Mesendoderm (in vitro differentiated cells): ENCODE data around the gene PARD6A.

Experiments used
- DNase-seq: peaks from one replicate; pipeline ENCODE4 v3.0.0; 2013
- H2AK5ac ChIP-seq: 2 replicates; pipeline ENCODE4 v1.6.1; 2013; ENCODE audit warnings: low read length, inconsistent platforms
- H2BK120ac ChIP-seq: 2 replicates; pipeline ENCODE4 v1.6.1; 2013; ENCODE audit warnings: low read depth, mild to moderate bottlenecking, low read length, moderate library complexity, mixed read lengths
- H2BK15ac ChIP-seq: replicated peaks from 2 replicates; pipeline ENCODE4 v1.6.1; 2013; ENCODE audit warnings: low read depth, mild to moderate bottlenecking, moderate library complexity
- H2BK5ac ChIP-seq: 2 replicates; pipeline ENCODE4 v1.6.1; 2013; ENCODE audit warnings: low read length, inconsistent platforms
- H3K18ac ChIP-seq: 2 replicates; pipeline ENCODE4 v1.6.1; 2013; ENCODE audit warnings: mild to moderate bottlenecking, low read length, mixed read lengths
- H3K23ac ChIP-seq: one replicate; pipeline ENCODE4 v1.6.1; 2013; ENCODE audit warnings: low read length
- H3K27ac ChIP-seq: 2 replicates; pipeline ENCODE4 v1.5.1; 2013; ENCODE audit warnings: low read depth, mild to moderate bottlenecking, inconsistent platforms, low read length, moderate library complexity
- H3K27me3 ChIP-seq: 2 replicates; pipeline ENCODE4 v1.6.1; 2013; ENCODE audit warnings: low read length, control low read depth, mild to moderate bottlenecking, inconsistent platforms; ENCODE audit not compliant: insufficient read depth, poor library complexity
- H3K36me3 ChIP-seq: 2 replicates; pipeline ENCODE4 v1.6.1; 2013; ENCODE audit warnings: low read length, inconsistent platforms; ENCODE audit not compliant: control insufficient read depth, insufficient read depth
- H3K4ac ChIP-seq: one replicate; pipeline ENCODE4 v1.6.1; 2013; ENCODE audit warnings: low read depth, mild to moderate bottlenecking, low read length, moderate library complexity
- H3K4me1 ChIP-seq: 2 replicates; pipeline ENCODE4 v1.6.1; 2013; ENCODE audit warnings: low read depth, low read length, inconsistent platforms; ENCODE audit not compliant: control insufficient read depth
- H3K4me2 ChIP-seq: 2 replicates; pipeline ENCODE4 v1.6.1; 2013; ENCODE audit warnings: low read length
- H3K4me3 ChIP-seq: 2 replicates; pipeline ENCODE4 v1.5.1; 2013; ENCODE audit warnings: mild to moderate bottlenecking, low read length
- H3K56ac ChIP-seq: one replicate; pipeline ENCODE4 v1.6.1; 2013; ENCODE audit warnings: low read length
- H3K79me1 ChIP-seq: 2 replicates; pipeline ENCODE4 v1.6.1; 2013; ENCODE audit warnings: low read length, inconsistent platforms
- H3K79me2 ChIP-seq: 2 replicates; pipeline ENCODE4 v1.6.1; 2013; ENCODE audit warnings: mild to moderate bottlenecking, low read length; ENCODE audit not compliant: control insufficient read depth, insufficient read depth
- H3K9ac ChIP-seq: 2 replicates; pipeline ENCODE4 v1.6.1; 2013; ENCODE audit warnings: low read length, inconsistent platforms
- H4K5ac ChIP-seq: one replicate; pipeline ENCODE4 v1.6.1; 2013; ENCODE audit warnings: low read length
- H4K8ac ChIP-seq: one replicate; pipeline ENCODE4 v1.6.1; 2013; ENCODE audit warnings: low read depth, mild to moderate bottlenecking, control low read depth, low read length, moderate library complexity
- WGBS: extraction: QIAGEN DNeasy Blood & Tissue Kit; methylation state at CpG from one replicate; pipeline ENCODE4 v1.1.7; 2013; ENCODE audit warnings: low lambda C conversion rate, missing lambda C conversion rate; ENCODE audit not compliant: insufficient coverage; ENCODE audit errors: extremely low coverage; 5-methylcytosine and 5-hydroxymethylcytosine counted together

PARD6A gene

GRCh38 chr16:67637625-67638024 is 23.1 kb upstream of the PARD6A start:
- no peaks in the 10 kb centered on the region for H3K4me1 ChIP-seq
- no peak overlapping the region for H3K4me2 ChIP-seq
- H3K4me3 ChIP-seq, result no peak overlapping the region
- H2AK5ac ChIP-seq, result no peak overlapping the region
- no peak overlapping the region for H3K27ac ChIP-seq
- H2BK15ac ChIP-seq, result no peak overlapping the region
- H3K18ac ChIP-seq, result no peak overlapping the region
- no peaks in the 10 kb centered on the region for H3K27me3 ChIP-seq
- no peak overlapping the region for H4K5ac ChIP-seq
- no peak overlapping the region for H2BK120ac ChIP-seq
- no CpG with 5 or more reads among the region's 12 CpGs for WGBS
- no peaks in the 10 kb centered on the region for H3K79me2 ChIP-seq
- H4K8ac ChIP-seq, result no peak overlapping the region
- no peaks in the 10 kb centered on the region for H3K79me1 ChIP-seq
- peaks cover 6% of the 10 kb centered on the region for H3K36me3 ChIP-seq
- no peak overlapping the region for H2BK5ac ChIP-seq
- H3K23ac ChIP-seq, result no peak overlapping the region
- DNase-seq, result no peak
- H3K9ac ChIP-seq, result no peak overlapping the region
- H3K4ac ChIP-seq, result no peak overlapping the region
- no peak overlapping the region for H3K56ac ChIP-seq

- WGBS, result no CpG with 5 or more reads among the region's 10 CpGs
- H2BK15ac ChIP-seq, result no peak overlapping the region
- H3K36me3 ChIP-seq, result peaks cover 3% of the 10 kb centered on the region
- no peak overlapping the region for H3K4me3 ChIP-seq
- H3K4me2 ChIP-seq, result no peak overlapping the region
- H3K23ac ChIP-seq, result no peak overlapping the region
- no peaks in the 10 kb centered on the region for H3K79me1 ChIP-seq
- DNase-seq, result no peak
- H3K27ac ChIP-seq, result no peak overlapping the region
- H2BK120ac ChIP-seq, result no peak overlapping the region
- H4K5ac ChIP-seq, result no peak overlapping the region
- H3K4me1 ChIP-seq, result no peaks in the 10 kb centered on the region
- H3K9ac ChIP-seq, result no peak overlapping the region
- no peaks in the 10 kb centered on the region for H3K27me3 ChIP-seq
- H3K18ac ChIP-seq, result no peak overlapping the region
- no peak overlapping the region for H4K8ac ChIP-seq
- H2AK5ac ChIP-seq, result no peak overlapping the region
- no peak overlapping the region for H2BK5ac ChIP-seq
- H3K79me2 ChIP-seq, result no peaks in the 10 kb centered on the region
- no peak overlapping the region for H3K4ac ChIP-seq
- no peak overlapping the region for H3K56ac ChIP-seq
Observed at GRCh38 chr16:67641779-67642708, 18.7 kb upstream of the PARD6A start.

GRCh38 chr16:67644038-67644437 is 16.7 kb upstream of the PARD6A start:
- H2AK5ac ChIP-seq, result no peak overlapping the region
- H2BK15ac ChIP-seq, result no peak overlapping the region
- DNase-seq, result no peak
- no peak overlapping the region for H3K18ac ChIP-seq
- no peaks in the 10 kb centered on the region for H3K4me1 ChIP-seq
- no peak overlapping the region for H3K4me2 ChIP-seq
- no CpG with 5 or more reads among the region's 9 CpGs for WGBS
- no peak overlapping the region for H2BK5ac ChIP-seq
- H3K27ac ChIP-seq, result no peak overlapping the region
- no peak overlapping the region for H3K4me3 ChIP-seq
- H4K8ac ChIP-seq, result no peak overlapping the region
- H3K79me1 ChIP-seq, result no peaks in the 10 kb centered on the region
- H3K4ac ChIP-seq, result no peak overlapping the region
- H4K5ac ChIP-seq, result no peak overlapping the region
- H3K36me3 ChIP-seq, result peaks cover under 1% of the 10 kb centered on the region
- no peak overlapping the region for H2BK120ac ChIP-seq
- H3K56ac ChIP-seq, result no peak overlapping the region
- H3K27me3 ChIP-seq, result no peaks in the 10 kb centered on the region
- H3K9ac ChIP-seq, result no peak overlapping the region
- no peak overlapping the region for H3K23ac ChIP-seq
- no peaks in the 10 kb centered on the region for H3K79me2 ChIP-seq

- Histone ChIP-seq H3K18ac (no peak overlapping the region), H3K36me3 (no peaks in the 10 kb centered on the region), H3K27me3 (no peaks in the 10 kb centered on the region), H2AK5ac (no peak overlapping the region), H3K4me3 (no peak overlapping the region), H4K8ac (no peak overlapping the region), H3K4me2 (no peak overlapping the region), H3K9ac (peak overlapping the region; percentile 10), H2BK120ac (no peak overlapping the region), H4K5ac (no peak overlapping the region), H3K79me1 (no peaks in the 10 kb centered on the region), H3K27ac (no peak overlapping the region), H2BK5ac (no peak overlapping the region), H2BK15ac (no peak overlapping the region), H3K23ac (no peak overlapping the region), H3K4ac (no peak overlapping the region), H3K56ac (no peak overlapping the region), H3K4me1 (peaks cover 2% of the 10 kb centered on the region), H3K79me2 (no peaks in the 10 kb centered on the region)
- DNase-seq, result no peak
- WGBS, result no CpG with 5 or more reads among the region's 15 CpGs
Observed at GRCh38 chr16:67645397-67646121, 15.2 kb upstream of the PARD6A start.

- no CpG with 5 or more reads among the region's 15 CpGs for WGBS
- Histone ChIP-seq H2BK15ac (no peak overlapping the region), H3K79me1 (no peaks in the 10 kb centered on the region), H3K4me2 (no peak overlapping the region), H3K18ac (no peak overlapping the region), H3K36me3 (no peaks in the 10 kb centered on the region), H3K56ac (no peak overlapping the region), H2BK120ac (no peak overlapping the region), H3K27me3 (no peaks in the 10 kb centered on the region), H3K79me2 (no peaks in the 10 kb centered on the region), H3K9ac (no peak overlapping the region), H3K4ac (no peak overlapping the region), H3K27ac (no peak overlapping the region), H3K4me3 (no peak overlapping the region), H2BK5ac (no peak overlapping the region), H3K23ac (no peak overlapping the region), H4K8ac (no peak overlapping the region), H2AK5ac (no peak overlapping the region), H4K5ac (no peak overlapping the region), H3K4me1 (peaks cover 2% of the 10 kb centered on the region)
- no peak for DNase-seq
Observed at GRCh38 chr16:67647111-67647651, 13.6 kb upstream of the PARD6A start.
